Measurements from ENCODE around the gene ITCH.
"Not testable (repeated sequence)": the region's sequence is repeated elsewhere in the genome, so short reads cannot be mapped to it uniquely, and the experiment has no call there.

ITCH gene

GRCh38 chr20:34389206-34389953 lies 26.3 kb downstream of the ITCH start:
- no peak for TF ChIP-seq CTCF (conservative IDR thresholded peaks at IDR 0.05; ENCODE audit: low read depth, low read length)
- no peak overlapping the region for H3K4me3 ChIP-seq (ENCODE audit: low read length)
- DNase-seq (ENCODE audit: low read depth), result no peak

- no peak overlapping the region for H3K4me3 ChIP-seq (ENCODE audit: low read length)
- DNase-seq (ENCODE audit: low read depth), result no peak
- no peak for TF ChIP-seq CTCF (conservative IDR thresholded peaks at IDR 0.05; ENCODE audit: low read depth, low read length)
Measured at GRCh38 chr20:34389954-34390555, 27.0 kb downstream of the ITCH start.

- H3K4me3 ChIP-seq (ENCODE audit: low read length), result no peak overlapping the region
- no peak for TF ChIP-seq CTCF (conservative IDR thresholded peaks at IDR 0.05; ENCODE audit: low read depth, low read length)
- DNase-seq (ENCODE audit: low read depth), result no peak
Measured at GRCh38 chr20:34396408-34396807, 33.3 kb downstream of the ITCH start.

- no peak overlapping the region for H3K4me3 ChIP-seq (ENCODE audit: low read length)
- DNase-seq (ENCODE audit: low read depth), result no peak
- no peak for TF ChIP-seq CTCF (conservative IDR thresholded peaks at IDR 0.05; ENCODE audit: low read depth, low read length)
Measured at GRCh38 chr20:34397096-34397495, 34.0 kb downstream of the ITCH start.

- DNase-seq (ENCODE audit: low read depth); H3K4me3 ChIP-seq (ENCODE audit: low read length): not testable (repeated sequence)
Measured at GRCh38 chr20:34400776-34401175, 37.7 kb downstream of the ITCH start.

- TF ChIP-seq CTCF (conservative IDR thresholded peaks at IDR 0.05; ENCODE audit: low read depth, low read length), result no peak
- DNase-seq (ENCODE audit: low read depth), result no peak
- H3K4me3 ChIP-seq (ENCODE audit: low read length), result no peak overlapping the region
Measured at GRCh38 chr20:34401741-34402455, 38.8 kb downstream of the ITCH start.

GRCh38 chr20:34402461-34402860 lies 39.4 kb downstream of the ITCH start:
- TF ChIP-seq CTCF (conservative IDR thresholded peaks at IDR 0.05; ENCODE audit: low read depth, low read length), result no peak
- DNase-seq (ENCODE audit: low read depth), result no peak
- no peak overlapping the region for H3K4me3 ChIP-seq (ENCODE audit: low read length)
